Measurements from ENCODE around the gene IL23R.

The IL23R gene

GRCh38 chr1:67126974-67127373, 39.3 kb upstream of the IL23R start:
- CTCF ChIA-PET, result interaction anchor here (0.9 to 5.2 kb wide), 3 partner anchors 10 to 365 kb away, joined by 3 to 25 read pairs (median 5); no protein-coding TSS in a partner anchor
- POLR2A ChIA-PET, result no interaction called here
- no peak for TF ChIP-seq CTCF (IDR thresholded peaks at IDR 0.05; ENCODE audit: insufficient read depth, low read length, missing control alignments)
- no peak for DNase-seq (ENCODE audit: low read depth, low spot score)
- H3K4me3 ChIP-seq (ENCODE audit: low read depth, low read length), result no peak overlapping the region

GRCh38 chr1:67130673-67131072, 35.6 kb upstream of the IL23R start:
- H3K4me3 ChIP-seq (ENCODE audit: low read depth, low read length), result no peak overlapping the region
- POLR2A ChIA-PET, result no interaction called here
- no peak for TF ChIP-seq CTCF (IDR thresholded peaks at IDR 0.05; ENCODE audit: insufficient read depth, low read length, missing control alignments)
- CTCF ChIA-PET, result interaction anchor here (1.0 kb wide), 1 partner anchor 15 kb away, joined by 3 read pairs; no protein-coding TSS in a partner anchor
- no peak for DNase-seq (ENCODE audit: low read depth, low spot score)

GRCh38 chr1:67133177-67133576, 33.1 kb upstream of the IL23R start:
- DNase-seq (ENCODE audit: low read depth, low spot score), result no peak
- CTCF ChIA-PET, result no interaction called here
- TF ChIP-seq CTCF (IDR thresholded peaks at IDR 0.05; ENCODE audit: insufficient read depth, low read length, missing control alignments), result no peak
- no peak overlapping the region for H3K4me3 ChIP-seq (ENCODE audit: low read depth, low read length)
- POLR2A ChIA-PET, result no interaction called here

- ChIA-PET POLR2A (no interaction called here), CTCF (interaction anchor here (1.1 to 5.7 kb wide), 3 partner anchors 10 to 139 kb away, joined by 3 to 30 read pairs (median 28); no protein-coding TSS in a partner anchor)
Observed at GRCh38 chr1:67134695-67135094, 31.6 kb upstream of the IL23R start, which contains the start of gene C1orf141. TSS of gene C1orf141 (minus strand) at chr1:67134970. CDS start at chr1:67127240, 7,730 bp downstream.

GRCh38 chr1:67135354-67135753, 30.9 kb upstream of the IL23R start:
- DNase-seq (ENCODE audit: low read depth, low spot score), result peak; percentile 90
- no peak overlapping the region for H3K4me3 ChIP-seq (ENCODE audit: low read depth, low read length)
- no peak for TF ChIP-seq CTCF (IDR thresholded peaks at IDR 0.05; ENCODE audit: insufficient read depth, low read length, missing control alignments)
- ChIA-PET POLR2A (interaction anchor here (0.6 kb wide), 1 partner anchor 75 kb away, joined by 3 read pairs; no protein-coding TSS in a partner anchor), CTCF (interaction anchor here (1.1 to 5.7 kb wide), 4 partner anchors 10 to 140 kb away, joined by 3 to 30 read pairs (median 21); no protein-coding TSS in a partner anchor)

More at GRCh38 chr1:67134695-67135094, 31.6 kb upstream of the IL23R start, which contains the start of gene C1orf141:
- H3K4me3 ChIP-seq (ENCODE audit: low read depth, low read length), result peak within 1 kb of the TSS; percentile 32
- DNase-seq (ENCODE audit: low read depth, low spot score), result no peak
- TF ChIP-seq CTCF (IDR thresholded peaks at IDR 0.05; ENCODE audit: insufficient read depth, low read length, missing control alignments), result no peak

- no peak for DNase-seq (ENCODE audit: low read depth, low spot score)
- TF ChIP-seq CTCF (IDR thresholded peaks at IDR 0.05; ENCODE audit: insufficient read depth, low read length, missing control alignments), result no peak
- H3K4me3 ChIP-seq (ENCODE audit: low read depth, low read length), result no peak overlapping the region
- CTCF ChIA-PET, result interaction anchor here (2.2 to 5.7 kb wide), 5 partner anchors 9 to 142 kb away, joined by 5 to 30 read pairs (median 14); no protein-coding TSS in a partner anchor
- POLR2A ChIA-PET, result no interaction called here
Observed at GRCh38 chr1:67137307-67137753, 28.9 kb upstream of the IL23R start.

Data from AG04449 (cell line).